HG02678 (cell line): ENCODE data around the gene TMEM107.
A peak's percentile ranks its signal among the peaks of the same experiment; 100 is the strongest.

ENCODE experiments used
- ATAC-seq: cut with Tn5 transposase; IDR thresholded peaks from one replicate; pipeline ENCODE4 v1.9.1; 2021; ENCODE audit warnings: mild to moderate bottlenecking, moderate library complexity; ENCODE audit not compliant: unreplicated experiment

TMEM107 gene

DNA sequence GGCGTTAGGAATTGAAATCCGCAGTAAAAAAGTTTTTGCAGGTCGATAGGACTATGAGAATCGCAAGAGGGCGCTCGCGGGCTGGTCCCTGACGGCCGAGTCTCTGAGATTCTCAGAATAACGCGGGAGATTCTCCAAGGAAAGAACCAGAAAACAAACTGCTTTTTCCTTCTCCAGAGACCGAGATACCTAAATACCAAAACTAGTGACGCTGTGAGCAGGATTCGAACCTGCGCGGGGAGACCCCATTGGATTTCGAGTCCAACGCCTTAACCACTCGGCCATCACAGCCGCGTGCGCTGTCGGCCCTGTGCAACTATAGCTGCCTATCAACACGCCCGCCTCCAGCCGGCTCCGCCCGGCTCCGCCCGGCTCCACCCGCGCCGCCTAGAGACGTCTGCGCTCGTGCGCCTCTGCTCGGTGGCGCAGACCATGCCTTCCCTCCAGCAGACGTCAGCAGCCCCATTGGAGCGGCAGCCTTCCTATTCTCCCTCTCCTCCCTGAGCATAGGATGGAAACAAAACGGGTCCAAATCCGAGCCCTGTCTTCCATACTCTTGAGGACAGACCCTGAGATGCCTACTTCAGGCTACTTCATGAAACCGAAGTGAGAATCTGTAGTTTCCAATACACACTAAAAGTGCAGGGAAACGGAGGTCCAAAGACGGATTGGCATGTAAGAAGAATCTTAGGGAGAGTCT, 37.4 kb downstream of the TMEM107 start:
- peak; percentile 88 for ATAC-seq

DNA sequence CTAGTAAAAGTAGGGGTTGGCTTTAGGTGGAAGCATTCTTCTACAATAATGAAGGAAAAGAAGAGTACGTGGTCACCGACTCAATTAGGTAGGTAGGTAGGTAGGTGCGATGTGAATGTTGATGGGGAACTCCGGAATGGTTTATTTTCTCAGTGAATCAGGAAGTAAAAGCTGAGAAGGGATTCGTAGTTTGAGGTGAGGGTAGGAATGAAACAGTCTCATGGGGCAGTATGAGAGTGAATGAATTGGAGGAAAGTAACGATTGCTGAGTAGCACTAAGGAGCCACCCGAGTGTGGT, 37.9 kb downstream of the TMEM107 start:
- ATAC-seq: peak; percentile 5

- peak; percentile 2 for ATAC-seq
These were observed 38.4 kb downstream of the TMEM107 start for GRCh38 chr17:8137645-8138373.

DNA sequence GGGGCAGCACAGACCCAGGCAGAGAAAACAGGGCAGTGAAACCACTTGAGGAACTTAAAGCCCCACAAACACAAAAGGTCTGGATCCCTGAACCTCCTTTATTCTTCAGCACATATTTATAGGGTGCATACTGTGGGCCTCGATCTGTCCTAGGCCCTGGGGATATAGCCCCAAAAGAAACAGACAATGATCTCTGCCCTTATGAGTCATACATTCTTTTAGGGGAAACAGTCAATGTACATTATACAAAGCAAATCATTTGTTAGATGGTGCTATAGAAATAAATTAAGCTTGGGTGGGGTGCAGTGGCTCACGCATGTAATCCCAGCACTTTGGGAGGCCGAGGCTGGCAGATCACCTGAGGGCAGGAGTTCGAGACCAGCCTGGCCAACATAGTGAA, 42.2 kb downstream of the TMEM107 start:
- no peak for ATAC-seq

DNA sequence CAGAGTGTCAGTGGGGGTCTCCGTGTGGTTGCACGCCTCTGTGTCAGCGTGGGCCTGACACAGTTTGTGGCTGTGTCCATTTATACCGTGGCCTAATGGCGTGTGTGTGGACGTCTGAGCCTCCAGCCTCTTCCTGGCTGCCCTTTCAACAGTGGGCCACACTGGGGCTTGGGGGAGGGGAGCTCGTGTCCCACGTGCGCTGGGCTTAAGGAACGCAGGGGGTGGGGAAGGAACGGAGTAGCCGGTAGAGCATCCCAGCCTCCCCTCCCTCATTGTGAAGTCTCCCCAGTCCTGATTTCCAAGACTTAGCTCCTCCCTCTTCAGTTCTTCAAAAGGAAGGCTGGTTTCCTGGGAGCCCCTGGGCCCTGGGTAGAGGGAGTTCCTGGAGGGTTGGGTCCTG, 42.8 kb downstream of the TMEM107 start:
- ATAC-seq: no peak

DNA sequence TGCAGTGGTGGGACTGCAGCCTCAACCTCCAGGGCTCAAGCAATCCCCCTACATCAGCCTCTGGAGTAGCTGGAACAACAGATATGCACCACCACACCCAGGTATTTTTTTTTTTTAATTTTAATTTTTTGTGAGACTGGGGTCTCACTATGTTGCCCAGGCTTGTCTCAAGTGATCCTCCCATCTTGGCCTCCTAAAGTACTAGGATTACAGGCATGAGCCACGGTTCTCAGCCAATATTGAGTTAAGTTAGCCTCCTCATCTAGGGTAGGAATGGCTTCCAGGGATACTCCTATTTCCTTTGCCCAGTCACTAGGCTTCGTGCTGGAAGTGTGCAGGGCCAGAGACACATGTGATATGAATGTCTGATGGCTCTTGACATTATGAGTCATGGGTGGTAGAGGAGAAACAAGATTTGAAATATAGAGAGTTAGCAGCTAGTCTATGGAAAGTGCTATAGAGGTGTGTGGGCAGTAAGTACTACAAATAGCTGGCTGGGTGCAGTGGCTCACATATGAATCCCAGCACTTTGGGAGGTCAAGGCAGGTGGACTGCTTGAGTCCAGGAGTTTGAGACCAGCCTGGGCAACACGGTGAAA, 44.2 kb downstream of the TMEM107 start:
- no peak for ATAC-seq

- no peak for ATAC-seq
These were observed 47.9 kb downstream of the TMEM107 start for GRCh38 chr17:8128125-8128784.

- no peak for ATAC-seq
These were observed 49.6 kb downstream of the TMEM107 start for GRCh38 chr17:8126491-8127066.

DNA sequence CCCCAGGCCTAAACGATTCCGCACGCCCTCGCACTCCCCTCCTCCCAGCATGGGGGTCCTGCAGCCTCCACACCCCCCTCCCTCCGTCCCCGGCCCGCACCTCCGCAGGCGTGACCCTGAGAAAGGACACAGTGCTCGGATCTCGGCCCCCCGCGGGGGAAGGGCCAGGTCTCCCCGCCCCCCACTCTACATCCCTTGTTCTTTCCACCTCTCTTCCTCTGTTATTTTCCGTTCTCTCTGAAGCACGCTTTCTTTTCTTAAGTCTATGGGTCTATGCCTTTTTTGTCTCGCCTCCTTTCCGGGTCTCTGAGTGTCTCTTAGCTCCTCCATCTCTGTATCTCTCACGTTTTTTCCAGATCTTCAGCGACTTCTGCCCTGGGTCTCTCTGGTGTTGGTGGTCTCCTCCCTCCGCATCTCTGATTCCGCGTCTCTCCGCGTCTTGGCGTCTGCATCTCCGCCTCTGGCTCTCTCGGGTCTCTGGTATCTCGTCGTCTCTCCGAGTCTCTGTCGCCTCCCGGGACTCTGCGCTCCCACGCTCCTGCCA, 50.2 kb downstream of the TMEM107 start:
- no peak for ATAC-seq

DNA sequence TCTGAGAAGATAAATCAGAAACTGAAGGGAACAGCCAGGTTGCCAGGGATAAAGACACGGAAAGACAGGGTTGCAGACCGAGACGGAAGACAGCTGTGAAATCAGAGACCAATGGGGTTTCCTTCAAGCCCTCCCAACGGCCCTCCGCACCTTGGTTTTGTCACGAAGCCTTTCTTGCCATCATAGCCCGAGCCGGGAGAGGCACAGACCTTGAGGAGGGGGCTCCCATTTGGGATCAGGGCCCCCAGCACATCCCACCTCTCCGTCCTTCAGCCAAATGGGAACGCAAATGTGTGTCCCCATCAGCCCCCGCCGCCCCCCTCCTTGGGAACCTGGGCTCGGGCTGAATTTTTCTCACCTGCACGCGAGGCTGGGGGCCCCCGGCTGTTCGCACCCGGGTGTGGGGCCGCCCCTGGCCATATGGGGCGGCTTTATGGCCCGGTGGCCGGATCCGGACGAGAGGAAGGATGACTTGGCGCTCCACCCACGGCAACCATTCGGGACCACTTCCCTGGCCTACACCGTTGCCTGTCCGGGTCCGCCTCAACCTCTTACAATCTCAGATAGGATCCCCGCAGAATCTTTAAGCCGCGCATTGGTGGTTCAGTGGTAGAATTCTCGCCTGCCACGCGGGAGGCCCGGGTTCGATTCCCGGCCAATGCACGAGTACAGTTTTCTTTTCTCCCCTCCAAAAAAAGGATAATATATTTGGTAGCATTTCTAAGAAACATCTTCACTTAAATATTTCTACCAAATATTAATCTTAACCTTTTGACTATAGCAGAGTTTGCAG, 50.8 kb downstream of the TMEM107 start:
- no peak for ATAC-seq

DNA sequence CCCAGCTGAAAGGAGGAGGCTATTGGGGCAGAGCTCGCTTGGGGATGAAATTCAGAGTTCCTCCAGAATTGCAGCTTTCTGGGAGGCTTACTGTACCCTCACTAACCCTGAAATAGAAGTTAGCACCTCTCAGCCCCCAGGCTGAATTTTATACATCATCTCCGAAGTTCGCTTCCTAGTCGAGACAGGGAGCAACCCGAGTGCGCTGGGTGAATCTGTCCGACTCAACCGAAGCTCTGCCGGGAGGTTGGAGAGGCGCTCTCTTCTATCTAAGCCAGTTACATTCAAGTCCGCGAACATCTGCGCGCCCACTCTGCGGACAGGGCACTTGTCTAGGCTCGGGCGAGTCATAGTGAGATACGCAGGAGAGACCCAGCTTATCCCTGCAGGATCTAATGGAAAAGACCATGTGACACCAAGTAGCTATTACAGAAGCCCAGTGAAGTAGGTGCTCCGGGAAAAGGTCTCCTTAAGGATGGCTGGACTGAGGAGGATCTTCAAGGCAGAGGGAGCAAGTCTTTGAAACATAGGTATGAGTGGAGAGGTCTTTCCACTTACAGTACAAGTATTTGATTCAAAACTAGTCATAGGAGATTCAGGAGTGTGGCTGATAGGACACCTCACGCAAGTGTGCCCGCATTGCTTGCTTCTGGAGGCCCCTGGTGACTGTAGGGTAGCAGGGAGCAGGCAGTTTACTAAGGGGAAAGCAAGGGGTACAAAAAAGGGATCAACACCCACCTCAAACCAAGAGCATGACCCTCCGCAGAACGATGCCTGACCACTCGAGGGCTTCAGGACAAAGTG, 51.6 kb downstream of the TMEM107 start:
- no peak for ATAC-seq

DNA sequence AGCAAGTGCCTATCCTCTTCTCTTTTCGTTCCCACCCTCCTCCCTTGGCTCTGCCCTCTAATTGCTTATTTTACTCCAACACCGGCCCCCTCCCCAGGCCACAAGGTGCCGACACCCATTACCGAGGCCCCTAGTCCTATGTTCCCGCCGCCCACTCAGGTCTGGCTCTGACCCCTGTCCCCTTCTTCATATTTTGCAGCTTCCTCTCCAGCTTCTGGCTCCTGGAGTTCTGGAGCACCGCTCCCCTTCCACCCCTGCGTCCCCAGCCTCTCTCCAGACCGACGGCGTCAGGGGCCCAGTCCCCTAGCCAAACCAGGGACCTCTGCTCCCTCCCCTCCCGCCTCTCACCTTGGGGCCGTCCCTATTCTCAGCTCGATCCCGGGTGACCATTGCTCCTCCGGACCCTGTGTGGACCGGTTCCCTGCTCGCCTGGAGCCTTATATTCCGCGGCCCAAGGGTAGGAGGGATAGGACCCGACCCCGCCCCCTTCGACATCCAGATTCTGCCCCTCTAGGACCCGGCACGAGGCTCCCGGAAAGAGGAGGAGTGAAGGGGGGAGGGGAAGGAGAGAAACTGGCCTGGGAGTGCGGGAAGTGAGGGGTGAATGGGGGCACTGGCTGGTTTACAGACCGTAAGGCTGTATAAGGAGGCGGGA, 52.4 kb downstream of the TMEM107 start, which contains the start of gene HES7:
Gene HES7, minus strand, starts transcription at position 412 of the 655 bp plus-strand sequence. Its CDS starts 22 bp downstream, at position 390.
- ATAC-seq: no peak

DNA sequence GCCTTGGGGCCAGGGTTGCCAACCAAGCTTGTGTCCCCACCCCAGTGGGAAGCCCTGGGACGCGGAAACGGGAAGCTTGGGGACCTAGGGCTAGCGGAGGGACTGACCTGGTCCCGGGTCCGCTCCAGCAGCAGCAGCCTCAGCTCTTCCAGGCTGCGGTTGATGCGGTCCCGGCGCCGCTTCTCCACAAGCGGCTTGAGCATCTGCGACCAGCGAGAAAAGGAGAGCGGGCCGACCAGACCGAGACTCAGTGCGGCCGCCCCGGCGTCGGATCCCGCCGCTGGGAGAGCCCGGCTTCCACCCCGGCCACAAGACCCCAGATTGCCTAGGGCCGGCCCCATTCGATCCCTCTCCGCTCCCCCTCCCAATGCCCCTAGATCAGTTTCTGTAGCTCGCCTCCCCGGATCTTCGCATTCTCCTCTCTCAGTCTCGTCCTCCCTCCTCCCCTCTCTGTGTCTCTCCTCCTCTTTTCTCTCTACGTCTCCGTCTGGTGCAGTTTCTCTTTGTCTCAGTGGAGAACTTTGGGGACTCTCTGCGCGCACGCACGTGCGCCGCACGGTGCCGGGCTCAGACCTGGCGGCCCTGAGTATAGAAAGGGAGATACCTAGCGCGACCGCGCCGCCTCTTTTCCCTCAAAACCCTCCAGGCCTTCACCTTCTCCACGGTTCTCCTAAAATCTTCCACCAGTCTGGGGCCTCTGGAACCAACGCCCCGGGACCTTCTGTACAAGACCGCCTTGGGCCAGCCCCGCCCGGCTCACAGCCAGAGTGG, 53.1 kb downstream of the TMEM107 start:
- no peak for ATAC-seq
